ENCODE measurements around the gene CCDC60.

The CCDC60 gene

GRCh38 chr12:119384340-119384739 is 49.8 kb downstream of the CCDC60 start:
- DNase-seq (ENCODE audit: low read depth, low spot score) = no peak

- no peak for DNase-seq (ENCODE audit: low read depth, low spot score)
Measured at GRCh38 chr12:119385659-119386058, 51.1 kb downstream of the CCDC60 start.

GRCh38 chr12:119389687-119390086 is 55.2 kb downstream of the CCDC60 start:
- no peak for DNase-seq (ENCODE audit: low read depth, low spot score)

DNA sequence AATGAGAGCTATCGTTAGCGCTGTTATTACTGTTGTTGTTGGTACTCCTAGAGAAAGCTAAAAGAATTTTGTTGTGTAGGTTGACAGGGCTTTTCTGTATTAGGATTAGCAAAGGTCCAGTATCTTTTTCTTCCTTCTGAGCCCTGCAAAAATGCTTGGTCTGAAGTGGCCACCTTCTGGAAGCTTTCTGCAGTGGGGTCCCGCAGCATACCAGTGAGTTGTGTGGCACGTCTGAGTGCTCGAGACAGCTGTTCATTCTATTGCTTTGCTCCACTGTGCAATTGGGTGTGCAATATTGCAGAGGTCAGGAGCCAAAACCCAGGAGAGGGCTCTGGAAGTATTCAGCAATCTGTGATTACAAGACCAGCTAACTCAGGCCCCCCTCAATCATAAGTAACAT is 57.1 kb downstream of the CCDC60 start:
- DNase-seq (ENCODE audit: low read depth, low spot score) = no peak

GRCh38 chr12:119393677-119394076 is 59.1 kb downstream of the CCDC60 start:
- DNase-seq (ENCODE audit: low read depth, low spot score) = no peak

- DNase-seq (ENCODE audit: low read depth, low spot score) = no peak
Measured at GRCh38 chr12:119397540-119397939, 63.0 kb downstream of the CCDC60 start.

- no peak for DNase-seq (ENCODE audit: low read depth, low spot score)
Measured at GRCh38 chr12:119398190-119398589, 63.7 kb downstream of the CCDC60 start.

DNA sequence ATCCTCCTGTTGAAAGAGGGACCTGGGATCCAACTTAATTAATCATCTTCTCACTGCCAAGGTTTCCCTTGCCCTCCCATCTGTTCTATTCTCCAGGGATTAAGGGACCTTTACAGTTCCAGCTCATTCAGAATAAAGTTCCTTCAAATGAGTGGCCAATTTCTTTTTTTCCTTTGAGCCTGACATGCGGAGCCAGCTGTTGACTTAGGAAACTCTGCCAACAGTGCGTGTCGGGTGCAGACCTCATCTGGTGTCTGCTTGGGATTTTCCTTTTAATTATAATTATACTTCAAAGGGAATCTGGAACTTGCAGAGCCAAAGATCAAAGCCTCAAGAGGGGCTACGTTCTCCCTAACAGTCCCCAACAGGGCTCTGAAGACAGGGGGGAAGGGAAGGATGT is 64.8 kb downstream of the CCDC60 start:
- no peak for DNase-seq (ENCODE audit: low read depth, low spot score)

- DNase-seq (ENCODE audit: low read depth, low spot score) = no peak
Measured at GRCh38 chr12:119406308-119406707, 71.8 kb downstream of the CCDC60 start.

DNA sequence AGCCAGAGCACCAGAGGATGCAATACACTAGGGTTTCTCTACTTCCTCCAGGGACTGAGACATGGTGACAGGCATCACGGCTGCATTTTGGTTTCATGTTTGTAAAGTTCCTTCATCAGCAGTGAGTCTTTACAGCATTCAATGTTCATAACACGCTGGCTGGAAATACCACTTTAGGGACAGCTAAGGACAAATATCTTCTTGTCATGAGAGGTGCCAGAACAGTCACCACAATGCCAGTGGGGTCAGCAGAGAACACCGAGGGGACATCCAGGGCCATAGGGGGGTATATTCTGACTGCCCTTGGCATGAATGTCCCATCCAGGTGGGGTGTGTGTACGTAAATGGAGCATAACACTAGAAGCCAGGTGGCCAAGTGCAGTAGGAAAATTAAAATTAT is 72.3 kb downstream of the CCDC60 start:
- DNase-seq (ENCODE audit: low read depth, low spot score) = no peak

DNA sequence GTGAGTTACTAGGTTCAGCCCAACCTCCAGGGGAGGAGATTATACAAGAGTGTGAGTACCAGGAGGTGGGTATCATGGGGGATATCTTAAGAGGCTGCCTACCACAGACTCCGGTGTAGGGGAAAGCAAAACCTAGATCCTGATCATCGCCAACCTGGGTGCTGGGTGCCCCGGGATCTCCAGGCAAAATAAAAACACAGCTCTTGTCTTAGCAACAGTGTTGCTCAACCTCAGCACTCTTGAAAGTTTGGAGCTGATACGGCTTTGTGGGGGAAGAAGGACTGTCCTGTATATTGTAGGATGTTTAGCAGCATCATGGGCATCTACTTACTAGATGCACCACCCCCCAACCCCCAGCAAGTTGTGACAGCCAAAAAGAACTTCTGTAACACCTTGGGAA is 74.5 kb downstream of the CCDC60 start:
- no peak for DNase-seq (ENCODE audit: low read depth, low spot score)

DNA sequence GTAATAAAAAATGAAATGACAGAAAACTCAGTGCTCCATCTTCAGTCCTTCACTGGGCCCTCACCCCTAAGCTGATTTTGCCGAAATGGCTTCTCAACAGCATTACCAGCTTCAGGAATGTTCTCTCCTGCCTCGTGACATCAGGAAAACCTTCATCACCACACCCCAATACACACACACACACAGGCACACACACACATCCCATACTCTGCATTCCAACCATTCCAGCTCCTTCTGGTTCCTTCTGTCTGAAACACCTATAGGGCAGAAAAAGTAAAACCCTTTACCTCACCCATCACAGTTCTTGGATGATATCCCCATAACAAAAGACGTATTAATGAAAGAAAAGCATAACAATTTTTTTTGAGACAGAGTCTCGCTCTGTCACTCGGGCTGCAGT is 75.9 kb downstream of the CCDC60 start:
- DNase-seq (ENCODE audit: low read depth, low spot score) = no peak

- DNase-seq (ENCODE audit: low read depth, low spot score) = no peak
Measured at GRCh38 chr12:119412306-119412705, 77.8 kb downstream of the CCDC60 start.

DNA sequence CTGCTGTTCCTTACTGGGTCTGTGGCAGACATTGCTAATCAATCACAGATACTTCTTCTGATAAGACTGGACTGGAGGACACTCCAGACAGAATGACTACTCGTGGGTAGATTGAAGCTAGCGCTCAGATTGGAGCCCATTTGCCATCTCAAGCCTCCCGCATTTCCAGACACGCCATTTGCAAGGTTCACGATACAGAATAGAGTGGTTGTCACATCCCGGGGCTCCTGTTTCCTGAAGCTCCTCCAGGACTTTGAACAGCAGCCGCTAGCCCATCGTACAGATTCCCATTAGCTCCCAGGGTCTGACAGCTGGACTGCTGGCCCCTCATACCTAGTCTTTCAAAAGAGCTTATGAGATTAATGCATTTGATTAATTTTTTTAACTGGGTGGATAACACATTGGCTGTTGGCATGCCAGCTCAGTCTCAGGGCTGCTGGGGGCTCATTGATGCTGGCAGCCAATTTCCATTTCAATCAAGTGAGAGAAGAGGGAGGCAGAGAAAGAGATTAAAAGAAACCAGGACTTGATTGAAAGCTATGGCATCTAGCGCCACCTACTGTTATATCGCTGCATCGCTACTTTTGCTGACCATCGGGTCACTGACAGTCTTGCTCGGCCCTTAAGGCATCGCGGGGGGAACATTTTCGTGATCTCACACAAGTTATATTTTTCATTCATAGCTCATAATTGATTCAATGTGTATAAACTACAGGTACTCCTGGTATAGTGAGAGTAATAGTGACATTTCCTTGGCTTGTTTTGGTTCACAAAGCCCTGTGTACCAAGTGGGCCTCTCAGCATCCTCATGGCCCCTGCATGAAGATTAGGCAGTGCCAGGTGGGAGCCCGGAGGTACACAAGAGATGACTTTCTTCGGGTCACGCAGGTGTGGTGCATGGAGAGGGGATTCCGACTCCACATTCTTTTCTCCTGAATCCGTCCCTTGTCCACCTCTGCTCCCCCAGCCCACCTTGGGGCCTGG is 78.6 kb downstream of the CCDC60 start:
- peak; percentile 6 for DNase-seq (ENCODE audit: low read depth, low spot score)

GRCh38 chr12:119415714-119416113 is 81.2 kb downstream of the CCDC60 start:
- no peak for DNase-seq (ENCODE audit: low read depth, low spot score)

- DNase-seq (ENCODE audit: low read depth, low spot score) = no peak
Measured at GRCh38 chr12:119417440-119417839, 82.9 kb downstream of the CCDC60 start.

DNA sequence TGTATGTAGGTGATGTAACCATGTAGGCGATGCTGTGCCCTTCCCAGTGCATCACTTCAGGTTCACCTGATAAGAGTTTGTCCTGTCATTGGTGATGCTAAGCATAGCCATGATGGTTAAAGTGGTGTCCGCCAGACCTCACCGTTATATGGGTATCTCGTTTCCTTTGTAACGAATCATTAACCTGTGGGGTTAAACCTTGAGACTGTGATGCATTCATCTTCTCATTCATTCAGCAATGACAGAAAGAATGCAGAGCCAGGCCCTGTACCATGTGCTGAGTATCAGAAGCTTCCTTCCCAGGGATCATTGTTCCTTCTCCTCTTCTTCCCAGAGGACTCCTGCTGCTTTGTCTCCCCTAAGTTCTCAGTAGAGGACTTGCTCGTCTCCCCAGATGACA is 84.9 kb downstream of the CCDC60 start:
- DNase-seq (ENCODE audit: low read depth, low spot score) = no peak

DNA sequence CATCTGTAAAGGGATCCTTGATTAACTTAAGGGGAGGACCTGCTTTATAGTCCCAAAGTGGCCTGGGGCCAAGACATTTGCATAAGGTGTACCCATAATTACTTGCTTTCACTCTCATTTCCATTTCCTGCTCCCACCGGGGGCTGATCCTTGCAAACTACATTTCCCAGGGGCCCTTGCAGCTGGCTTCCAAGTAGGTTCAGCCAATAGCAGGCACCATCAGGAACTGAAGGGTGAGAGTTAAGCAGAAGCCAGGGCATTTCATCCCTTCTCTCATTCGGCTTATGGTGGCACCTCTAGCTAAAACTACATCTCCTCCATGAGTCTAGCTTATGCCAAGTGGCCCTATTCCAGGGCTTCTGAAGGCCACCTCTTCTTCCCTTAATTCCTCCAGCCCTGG is 88.8 kb downstream of the CCDC60 start:
- no peak for DNase-seq (ENCODE audit: low read depth, low spot score)

DNA sequence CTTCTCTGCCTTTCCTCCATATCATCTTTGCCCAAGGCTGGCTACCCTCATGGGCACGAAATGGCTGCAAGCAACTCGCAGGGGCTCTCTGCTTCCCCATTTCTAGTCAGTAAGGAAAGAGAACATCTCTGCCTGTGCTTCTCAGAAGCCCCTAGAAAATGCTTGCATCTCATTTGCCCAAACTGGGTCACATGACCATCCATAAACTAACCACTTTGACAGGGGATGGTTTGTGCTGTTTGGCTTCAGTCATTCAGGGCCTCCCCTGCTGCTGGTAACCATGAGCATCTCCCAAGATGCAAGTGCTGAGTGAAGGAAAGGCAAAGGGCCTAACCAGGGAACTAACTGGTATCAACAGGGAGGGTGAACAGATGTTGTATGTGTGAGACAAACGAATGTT is 91.1 kb downstream of the CCDC60 start:
- no peak for DNase-seq (ENCODE audit: low read depth, low spot score)

- DNase-seq (ENCODE audit: low read depth, low spot score) = no peak
Measured at GRCh38 chr12:119431151-119431550, 96.6 kb downstream of the CCDC60 start.

DNA sequence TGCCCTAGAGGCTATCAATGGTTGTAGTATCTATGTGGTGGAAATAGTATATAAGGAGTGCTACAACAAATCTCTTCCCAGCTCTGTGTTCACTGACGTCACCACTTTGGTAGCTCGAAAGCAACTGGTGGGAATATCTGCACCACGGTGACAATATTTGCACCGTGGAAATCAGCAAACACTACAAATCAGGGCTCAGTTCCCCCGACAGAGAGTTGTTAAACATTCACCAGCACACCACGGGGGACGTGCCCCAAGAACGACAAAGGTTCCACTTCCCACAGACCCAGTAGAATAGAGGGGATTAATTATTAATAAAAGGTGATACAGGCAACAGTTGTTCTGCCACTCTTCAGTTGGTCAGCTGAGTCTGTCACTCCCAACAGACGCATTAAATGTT is 98.4 kb downstream of the CCDC60 start:
- DNase-seq (ENCODE audit: low read depth, low spot score) = no peak

- no peak for DNase-seq (ENCODE audit: low read depth, low spot score)
Measured at GRCh38 chr12:119440803-119441360, 106.4 kb downstream of the CCDC60 start.

DNA sequence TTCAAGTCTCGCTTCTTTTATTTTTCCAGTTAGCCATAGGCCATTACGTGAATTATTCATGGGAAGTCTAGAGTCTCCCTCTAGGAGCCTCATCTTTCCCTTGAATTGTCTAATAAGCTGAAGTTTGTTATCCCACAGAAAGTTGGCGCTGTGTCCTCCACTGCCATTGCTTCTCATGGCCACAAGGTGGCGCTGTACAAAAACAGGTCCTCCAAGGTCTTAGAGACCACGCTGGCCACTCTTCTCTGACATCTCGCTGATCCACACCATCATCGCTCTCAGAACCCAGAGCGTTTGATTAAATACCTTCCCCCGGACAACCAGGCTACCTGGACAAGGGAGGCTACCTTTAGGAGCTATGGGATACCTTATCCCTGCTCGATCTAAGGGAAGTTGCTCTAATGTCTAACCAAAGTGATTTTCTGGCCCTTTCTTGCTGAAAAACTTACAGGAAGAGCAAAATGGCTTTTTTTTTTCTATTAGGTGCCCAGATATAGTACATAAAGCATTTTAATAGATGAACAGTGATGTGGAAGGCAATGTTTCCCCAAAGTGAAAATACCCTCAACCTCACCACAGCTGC is 110.0 kb downstream of the CCDC60 start:
- DNase-seq (ENCODE audit: low read depth, low spot score) = no peak
